IPS-18a (cell line): ENCODE results near the gene CSNK2B.

Experiments used
- H3K27ac ChIP-seq: one replicate; pipeline ENCODE4 v1.5.1; 2013; ENCODE audit warnings: low read length
- H3K27me3 ChIP-seq: one replicate; pipeline ENCODE4 v1.6.1; 2013; ENCODE audit warnings: mild to moderate bottlenecking, low read length; ENCODE audit not compliant: control insufficient read depth, insufficient read depth
- H3K36me3 ChIP-seq: one replicate; pipeline ENCODE4 v1.6.1; 2013; ENCODE audit warnings: low read depth, low read length; ENCODE audit not compliant: control insufficient read depth
- H3K4me1 ChIP-seq: one replicate; pipeline ENCODE4 v1.6.1; 2013; ENCODE audit warnings: low read depth, low read length; ENCODE audit not compliant: control insufficient read depth
- H3K4me3 ChIP-seq: one replicate; pipeline ENCODE4 v1.5.1; 2013; ENCODE audit warnings: low read length
- H3K9ac ChIP-seq: one replicate; pipeline ENCODE4 v1.6.1; 2013; ENCODE audit warnings: mild to moderate bottlenecking, low read length, moderate library complexity
- H3K9me3 ChIP-seq: one replicate; pipeline ENCODE4 v1.6.1; 2013; ENCODE audit warnings: low read depth, low read length; ENCODE audit not compliant: control insufficient read depth

The CSNK2B gene

DNA sequence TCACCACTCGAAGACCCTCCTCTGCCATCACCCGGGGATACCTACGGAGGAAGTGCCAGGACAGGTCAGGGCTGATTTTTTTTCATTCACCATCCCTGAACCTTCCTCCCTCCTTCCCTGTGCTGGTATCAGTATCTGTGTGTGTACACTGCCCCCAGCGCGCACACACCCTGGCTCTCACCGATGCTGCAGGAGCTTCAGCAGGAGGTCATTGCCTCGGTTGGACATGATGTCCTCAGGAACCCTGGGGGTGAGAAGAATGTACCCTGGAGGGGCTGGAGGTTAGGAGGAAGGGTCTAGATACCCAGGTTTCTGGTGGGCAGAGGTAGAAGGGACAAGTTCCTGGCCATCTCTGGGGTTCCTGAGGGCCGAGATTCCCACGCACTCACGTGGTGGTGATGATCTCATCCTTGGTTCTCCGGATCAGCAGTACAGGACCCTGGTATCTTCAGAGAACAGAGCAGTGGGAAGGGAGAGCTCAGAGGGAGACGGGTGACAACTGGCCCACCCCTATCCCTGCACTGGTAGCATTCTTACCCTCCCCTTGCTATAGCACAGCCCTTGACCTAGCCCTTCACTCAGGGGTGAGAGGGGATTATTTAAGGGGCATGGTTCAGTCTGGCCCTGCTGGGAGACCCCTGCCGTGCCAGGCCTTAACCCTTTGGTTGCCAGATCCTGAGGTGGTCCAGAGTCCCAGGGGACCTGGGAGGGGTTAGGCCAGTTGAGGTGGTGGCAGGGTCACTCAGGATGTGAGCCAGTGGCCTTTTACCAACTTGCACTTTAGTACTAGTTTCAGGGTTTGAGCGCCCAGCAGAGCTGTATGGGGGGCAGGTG lies 22.2 kb downstream of the CSNK2B start:
- Histone ChIP-seq H3K9me3 (no peaks in the 10 kb centered on the region), H3K4me3 (no peak overlapping the region), H3K4me1 (peaks cover 5% of the 10 kb centered on the region), H3K9ac (no peak overlapping the region), H3K27me3 (no peaks in the 10 kb centered on the region), H3K27ac (no peak overlapping the region), H3K36me3 (peaks cover 3% of the 10 kb centered on the region)

DNA sequence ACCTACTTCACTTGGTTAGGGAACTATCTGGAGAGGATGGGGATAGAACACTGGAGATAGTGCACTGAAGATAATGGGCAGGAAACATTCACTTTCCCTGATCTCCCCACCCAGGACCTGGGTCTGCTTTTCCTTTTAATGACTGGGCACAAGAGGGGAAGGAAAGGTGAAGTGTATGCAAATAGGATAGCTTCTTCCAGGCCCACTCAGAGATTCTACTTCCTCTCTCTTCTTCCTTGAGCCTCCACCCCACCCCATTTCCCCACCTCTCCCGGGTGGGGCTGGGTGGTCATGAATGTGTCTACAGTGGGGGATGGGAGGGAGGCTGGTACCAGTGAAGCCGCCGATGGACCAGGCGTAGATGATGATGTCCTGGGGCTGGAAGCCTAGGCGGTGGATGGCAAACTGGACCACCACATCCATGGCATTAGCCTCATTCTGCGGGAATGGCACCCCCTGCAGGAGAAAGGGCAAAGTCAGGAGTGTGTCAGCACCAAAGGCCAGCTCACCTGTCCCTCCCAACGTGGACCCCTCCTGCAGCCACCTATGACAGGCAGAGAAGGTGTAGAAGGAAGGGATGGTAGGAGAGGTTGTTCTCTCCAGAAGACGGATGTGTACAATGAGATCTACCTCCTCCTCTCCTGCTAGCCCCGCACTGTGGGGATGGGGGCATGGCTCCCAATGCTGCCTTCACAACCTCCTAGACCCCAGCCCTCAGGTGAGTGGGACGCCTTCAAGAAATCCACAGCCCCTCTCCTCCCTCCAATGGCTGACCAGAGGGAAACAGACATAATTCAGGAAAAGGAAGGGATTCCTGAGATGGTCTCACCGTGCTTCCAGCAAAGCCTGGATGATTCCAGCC lies 23.6 kb downstream of the CSNK2B start:
- Histone ChIP-seq H3K4me3 (no peak overlapping the region), H3K27ac (no peak overlapping the region), H3K36me3 (peaks cover 5% of the 10 kb centered on the region), H3K27me3 (no peaks in the 10 kb centered on the region), H3K9me3 (no peaks in the 10 kb centered on the region), H3K4me1 (no peaks in the 10 kb centered on the region), H3K9ac (no peak overlapping the region)

DNA sequence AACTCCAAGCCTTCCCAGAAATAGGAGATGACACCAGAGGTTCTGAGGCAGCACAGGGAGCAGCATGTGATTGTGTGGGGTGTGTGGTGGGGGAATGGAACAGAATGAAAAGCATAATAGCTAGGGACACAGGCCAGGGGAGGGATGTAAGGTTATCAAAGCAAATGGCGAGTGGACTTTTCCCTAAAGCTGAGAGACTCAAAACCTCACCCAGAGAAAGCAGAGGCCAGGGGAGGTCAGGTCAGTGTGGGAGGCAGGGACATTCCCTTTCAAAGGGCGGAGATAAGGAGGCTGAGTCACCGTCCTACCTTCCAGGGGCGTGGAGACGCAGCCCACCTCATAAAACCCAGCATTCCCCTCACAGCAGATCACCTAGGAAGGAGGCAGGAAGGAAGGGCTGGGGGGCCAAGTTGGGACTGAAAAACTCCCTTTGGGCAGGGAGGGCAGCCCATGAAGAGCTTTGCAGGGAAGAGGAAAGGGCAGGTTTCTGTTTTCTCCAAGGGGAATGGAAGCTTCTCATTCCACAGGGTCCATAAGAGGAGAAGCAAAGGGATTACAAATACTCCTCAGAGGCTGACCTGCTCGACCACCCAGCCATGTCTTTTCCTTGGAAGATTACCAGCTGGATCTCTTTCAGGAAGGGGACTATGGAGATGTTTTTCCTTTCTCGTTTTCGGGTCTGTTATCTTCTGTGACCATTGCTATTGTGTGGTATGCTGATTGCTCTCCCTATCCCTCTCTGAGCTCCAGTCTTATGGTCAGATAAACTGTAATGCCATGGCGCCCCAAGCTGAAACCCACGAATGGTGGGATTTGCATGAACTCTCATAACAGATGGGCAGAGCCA lies 24.6 kb downstream of the CSNK2B start:
- H3K4me1 ChIP-seq = no peaks in the 10 kb centered on the region
- H3K36me3 ChIP-seq = peaks cover 12% of the 10 kb centered on the region
- H3K9ac ChIP-seq = no peak overlapping the region
- no peak overlapping the region for H3K27ac ChIP-seq
- no peaks in the 10 kb centered on the region for H3K9me3 ChIP-seq
- no peaks in the 10 kb centered on the region for H3K27me3 ChIP-seq
- H3K4me3 ChIP-seq = no peak overlapping the region

DNA sequence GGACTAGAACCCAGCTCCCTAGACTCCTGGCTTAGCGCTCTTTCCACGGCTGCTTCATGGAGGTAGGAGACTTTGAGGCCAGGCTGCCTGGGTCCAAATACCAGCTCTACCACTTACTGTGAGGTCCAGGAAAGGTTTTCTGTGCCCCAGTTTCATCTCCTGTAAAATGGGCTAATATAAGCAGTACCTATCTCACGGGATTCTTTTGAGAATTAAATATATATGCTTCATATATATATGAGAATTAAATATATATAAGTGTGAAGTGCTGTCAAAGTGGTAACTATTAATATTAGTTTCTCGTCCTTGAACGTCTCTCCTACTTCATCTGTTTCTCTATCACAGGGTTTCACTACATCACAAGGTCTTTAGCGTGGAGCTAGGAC lies 25.2 kb downstream of the CSNK2B start:
- Histone ChIP-seq H3K9ac (no peak overlapping the region), H3K36me3 (peaks cover 12% of the 10 kb centered on the region), H3K9me3 (no peaks in the 10 kb centered on the region), H3K4me3 (no peak overlapping the region), H3K27ac (no peak overlapping the region), H3K27me3 (no peaks in the 10 kb centered on the region), H3K4me1 (no peaks in the 10 kb centered on the region)

DNA sequence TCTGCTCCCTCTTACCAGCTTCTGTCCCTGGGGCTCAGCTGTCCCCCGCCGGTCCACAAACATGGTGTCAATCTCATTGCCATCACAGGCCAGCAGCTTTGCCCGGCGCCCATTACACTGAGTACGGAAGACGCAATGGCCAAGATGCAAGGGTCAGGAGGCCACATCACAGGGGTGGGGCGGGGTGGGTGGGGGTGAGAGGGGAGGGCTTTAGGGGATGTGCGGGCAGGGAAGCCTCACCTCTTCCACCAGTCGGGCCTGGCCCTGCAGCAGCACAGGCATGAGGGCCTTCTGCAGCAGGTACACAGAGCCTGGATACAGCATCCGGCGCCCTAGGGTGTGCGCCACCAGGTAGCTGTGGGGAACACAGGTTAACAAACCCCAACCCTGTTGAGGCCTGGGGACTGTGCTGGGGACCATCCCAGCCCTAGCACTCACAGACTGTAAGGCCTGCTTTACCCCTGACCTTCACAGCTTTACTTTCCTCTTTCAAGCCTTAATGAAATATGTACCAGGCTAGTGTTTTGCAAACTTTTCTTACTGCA lies 25.8 kb downstream of the CSNK2B start:
- Histone ChIP-seq H3K27ac (no peak overlapping the region), H3K27me3 (no peaks in the 10 kb centered on the region), H3K4me3 (no peak overlapping the region), H3K9ac (no peak overlapping the region), H3K36me3 (peaks cover 14% of the 10 kb centered on the region), H3K9me3 (no peaks in the 10 kb centered on the region), H3K4me1 (no peaks in the 10 kb centered on the region)

DNA sequence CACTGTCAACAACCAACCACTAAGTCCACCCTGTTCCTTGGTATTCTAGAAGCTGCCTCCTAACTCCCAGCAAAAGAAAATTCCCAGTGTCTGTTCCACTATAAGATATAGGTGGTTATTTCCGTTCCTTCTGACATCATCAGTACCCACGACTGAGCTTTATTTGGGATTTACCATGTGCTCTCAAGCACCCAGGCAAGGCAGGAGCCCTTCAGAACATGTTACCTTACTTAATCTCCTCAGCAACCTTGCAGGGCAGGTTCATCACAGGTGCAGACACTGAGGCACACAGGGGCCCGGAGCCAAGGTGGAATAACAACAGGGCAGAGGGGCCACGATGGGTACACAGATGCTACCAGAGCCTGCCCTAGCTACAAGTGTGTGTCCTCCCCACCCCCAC lies 26.5 kb downstream of the CSNK2B start:
- H3K4me3 ChIP-seq = no peak overlapping the region
- no peak overlapping the region for H3K9ac ChIP-seq
- H3K4me1 ChIP-seq = no peaks in the 10 kb centered on the region
- H3K9me3 ChIP-seq = no peaks in the 10 kb centered on the region
- no peaks in the 10 kb centered on the region for H3K27me3 ChIP-seq
- peaks cover 16% of the 10 kb centered on the region for H3K36me3 ChIP-seq
- no peak overlapping the region for H3K27ac ChIP-seq

DNA sequence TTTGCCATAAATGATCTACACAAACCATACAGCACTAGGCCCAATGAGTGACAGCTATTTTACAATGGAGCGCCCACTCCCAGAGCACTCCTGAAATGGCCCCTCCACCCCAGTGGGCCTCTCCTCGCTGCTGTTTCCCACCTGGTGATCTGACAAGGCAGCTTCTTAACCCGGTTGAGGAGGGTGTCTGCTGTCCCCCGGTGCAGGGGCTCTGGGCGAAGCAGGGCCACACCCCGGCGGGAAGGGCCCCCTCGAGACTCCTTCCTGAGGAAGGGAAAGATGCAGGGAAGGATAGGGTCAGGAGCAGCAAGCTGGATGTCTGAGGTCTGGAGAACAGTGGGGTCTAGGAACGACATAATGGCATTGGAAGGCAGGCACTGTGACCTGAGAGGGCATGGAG lies 27.0 kb downstream of the CSNK2B start:
- no peaks in the 10 kb centered on the region for H3K4me1 ChIP-seq
- H3K27me3 ChIP-seq = no peaks in the 10 kb centered on the region
- no peak overlapping the region for H3K9ac ChIP-seq
- no peaks in the 10 kb centered on the region for H3K9me3 ChIP-seq
- no peak overlapping the region for H3K4me3 ChIP-seq
- H3K36me3 ChIP-seq = peaks cover 16% of the 10 kb centered on the region
- no peak overlapping the region for H3K27ac ChIP-seq

DNA sequence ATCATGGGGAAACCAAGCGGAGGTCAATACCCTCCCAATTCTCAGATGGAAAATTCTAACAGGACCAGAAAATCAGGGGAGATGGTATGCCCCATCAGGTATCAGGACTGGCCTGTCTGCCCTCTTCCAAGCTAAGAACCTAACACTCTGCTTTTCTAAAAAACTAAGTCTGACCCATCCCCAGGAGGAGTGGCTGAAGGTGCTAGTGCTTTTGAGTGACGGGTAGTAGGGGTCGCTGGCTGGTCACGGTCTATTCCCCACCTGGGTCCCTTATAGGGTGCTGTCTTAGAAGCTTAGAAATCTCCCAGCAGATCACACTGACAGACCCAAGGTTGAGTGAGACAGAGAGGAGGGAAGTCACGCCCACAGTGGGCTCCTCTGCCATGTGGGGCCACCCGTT lies 27.7 kb downstream of the CSNK2B start:
- H3K9me3 ChIP-seq = no peaks in the 10 kb centered on the region
- H3K27ac ChIP-seq = no peak overlapping the region
- H3K36me3 ChIP-seq = peaks cover 16% of the 10 kb centered on the region

DNA sequence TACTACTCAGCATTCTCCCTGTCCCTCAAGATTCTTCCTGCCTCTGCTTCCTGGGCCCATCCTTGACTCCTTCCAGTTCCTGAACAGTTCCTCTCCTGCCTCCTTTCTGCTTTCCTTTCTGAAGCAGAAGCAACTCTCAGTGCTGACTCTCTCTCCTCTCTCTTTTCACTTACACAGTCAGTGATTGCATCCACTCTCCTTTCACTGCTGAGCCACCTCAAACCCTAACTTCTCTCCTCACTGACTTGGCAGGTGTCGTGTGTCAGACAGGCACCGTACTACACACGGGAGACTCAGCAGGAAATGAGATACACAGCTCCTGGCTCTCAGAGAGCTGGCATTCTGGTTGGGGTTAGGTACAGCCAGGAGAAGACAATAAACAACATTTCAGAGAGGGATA lies 31.7 kb downstream of the CSNK2B start:
- Histone ChIP-seq H3K9ac (no peak overlapping the region), H3K4me3 (no peak overlapping the region), H3K27me3 (no peaks in the 10 kb centered on the region), H3K9me3 (no peaks in the 10 kb centered on the region), H3K36me3 (peaks cover 13% of the 10 kb centered on the region), H3K4me1 (no peaks in the 10 kb centered on the region), H3K27ac (no peak overlapping the region)

More for the DNA sequence above, 27.7 kb downstream of the CSNK2B start:
- H3K4me1 ChIP-seq = no peaks in the 10 kb centered on the region
- no peaks in the 10 kb centered on the region for H3K27me3 ChIP-seq
- H3K9ac ChIP-seq = no peak overlapping the region
- H3K4me3 ChIP-seq = no peak overlapping the region

DNA sequence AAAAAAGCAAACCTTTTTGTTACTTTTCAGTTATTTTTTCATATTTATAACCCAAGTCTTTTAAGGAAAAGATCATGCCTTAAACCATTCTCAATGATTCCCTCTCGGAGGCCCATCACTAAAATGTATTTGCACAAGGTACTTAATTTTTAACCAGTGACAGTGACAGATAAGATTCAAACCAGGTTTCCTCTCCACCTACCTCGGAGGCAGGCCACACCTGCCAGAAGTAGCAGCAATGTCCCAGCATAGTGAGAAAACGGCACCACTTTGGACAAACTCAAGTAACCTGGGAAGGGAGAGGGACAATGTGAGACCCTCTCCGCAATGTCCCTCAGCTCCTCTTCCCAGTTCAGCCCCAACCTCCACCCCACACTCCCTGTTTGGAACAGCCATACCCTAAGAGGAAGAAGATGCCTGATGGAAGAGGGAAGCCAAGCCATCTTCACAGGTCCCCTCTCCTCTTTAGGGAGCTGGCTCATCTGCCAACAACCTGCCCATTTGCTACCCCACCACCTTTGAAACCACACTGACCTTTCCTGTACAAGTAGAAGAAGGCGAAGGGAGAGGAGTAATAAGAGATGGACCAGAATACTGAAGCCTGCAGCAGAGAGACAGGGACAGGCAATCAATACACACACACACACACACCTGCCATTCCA lies 35.0 kb downstream of the CSNK2B start:
- H3K27ac ChIP-seq = no peak overlapping the region
- no peaks in the 10 kb centered on the region for H3K4me1 ChIP-seq
- peaks cover 4% of the 10 kb centered on the region for H3K36me3 ChIP-seq
- no peak overlapping the region for H3K4me3 ChIP-seq
- no peak overlapping the region for H3K9ac ChIP-seq
- no peaks in the 10 kb centered on the region for H3K27me3 ChIP-seq
- H3K9me3 ChIP-seq = no peaks in the 10 kb centered on the region
